Naive thymus-derived CD4-positive, alpha-beta T cell (primary cell): ENCODE measurements around the gene HOXA6. TPM values are rescaled to one million over a fixed set of nuclear protein-coding genes. Genes with fewer than 3 reads are reported as not detected.

Experiments used
- ATAC-seq: fragments of 150-1000 bp; cut with Tn5 transposase; 2 replicates; pipeline ENCODE4 v1.10.0; 2021; ENCODE audit warnings: mild to moderate bottlenecking, moderate library complexity
- CTCF ChIA-PET: fragments of 350-600 bp; sonication (Branson Sonifier 250); formaldehyde crosslinking; loops from one replicate; lab custom pipeline; 2021; ENCODE audit warnings: antibody characterized with exemption; lab: Charles Lee
- POLR2A ChIA-PET: fragments of 350-600 bp; sonication (Branson Sonifier 250); formaldehyde crosslinking; loops from one replicate; lab custom pipeline; 2021; ENCODE audit warnings: antibody characterized with exemption, inconsistent platforms; lab: Charles Lee
- DNase-seq, 9 donors: peaks; one replicate each; pipeline versions ENCODE4 v3.0.0 to v3.0.0-alpha.2; 2020 to 2022; ENCODE audit warnings: mixed read lengths in 1 of 9
- H3K27ac ChIP-seq: one replicate; pipeline ENCODE4 v1.7.0; 2013; ENCODE audit warnings: mild to moderate bottlenecking, low read depth, low read length, moderate library complexity
- H3K27me3 ChIP-seq, 2 donors: one replicate each; pipeline ENCODE4 v1.7.0; 2013; ENCODE audit warnings: low read length in 2 of 2, mild to moderate bottlenecking in 2 of 2, moderate library complexity in 2 of 2; ENCODE audit not compliant: control insufficient read depth in 2 of 2, insufficient read depth in 2 of 2
- H3K36me3 ChIP-seq, 3 experiments: 1 replicate in 2 of 3; 2 replicates in 1 of 3; pipeline ENCODE4 v1.7.0; 2013; ENCODE audit warnings: low read length in 3 of 3, mild to moderate bottlenecking in 3 of 3, moderate library complexity in 1 of 3; ENCODE audit not compliant: insufficient read depth in 3 of 3, control insufficient read depth in 2 of 3
- H3K4me1 ChIP-seq, 2 donors: one replicate each; pipeline ENCODE4 v1.7.0; 2013; ENCODE audit warnings: low read length in 2 of 2, mild to moderate bottlenecking in 2 of 2, moderate library complexity in 1 of 2; ENCODE audit not compliant: control insufficient read depth in 2 of 2, insufficient read depth in 2 of 2
- H3K4me3 ChIP-seq: 2 replicates; pipeline ENCODE4 v1.7.0; 2013; ENCODE audit warnings: mild to moderate bottlenecking, low read length
- H3K9me3 ChIP-seq, 3 experiments: 1 replicate in 2 of 3; 2 replicates in 1 of 3; pipeline ENCODE4 v1.7.0; 2013; ENCODE audit warnings: low read length in 3 of 3; ENCODE audit not compliant: control insufficient read depth in 2 of 3
- H3K27ac Mint-ChIP-seq, 9 donors: one replicate each; pipeline ENCODE4 v1.8.0; 2020 to 2022; ENCODE audit warnings: mixed read lengths in 9 of 9, mild to moderate bottlenecking in 8 of 9, moderate library complexity in 5 of 9, inconsistent platforms in 2 of 9
- H3K27me3 Mint-ChIP-seq, 5 donors: one replicate each; pipeline ENCODE4 v1.8.0; 2021 to 2022; ENCODE audit warnings: mixed read lengths in 5 of 5, mild to moderate bottlenecking in 1 of 5
- H3K36me3 Mint-ChIP-seq, 5 donors: one replicate each; pipeline ENCODE4 v1.8.0; 2020 to 2022; ENCODE audit warnings: mixed read lengths in 5 of 5, mild to moderate bottlenecking in 3 of 5, inconsistent platforms in 1 of 5
- H3K4me1 Mint-ChIP-seq, 7 donors: one replicate each; pipeline ENCODE4 v1.8.0; 2020 to 2022; ENCODE audit warnings: mixed read lengths in 7 of 7, mild to moderate bottlenecking in 3 of 7, inconsistent platforms in 1 of 7
- H3K4me3 Mint-ChIP-seq, 10 donors: one replicate each; pipeline ENCODE4 v1.8.0; 2020 to 2022; ENCODE audit warnings: mild to moderate bottlenecking in 10 of 10, mixed read lengths in 10 of 10, moderate library complexity in 6 of 10, inconsistent platforms in 2 of 10
- H3K9me3 Mint-ChIP-seq, 11 donors: one replicate each; pipeline ENCODE4 v1.8.0; 2020 to 2022; ENCODE audit warnings: mixed read lengths in 11 of 11, mild to moderate bottlenecking in 4 of 11, inconsistent platforms in 1 of 11, moderate library complexity in 1 of 11
- intact Hi-C, 2 donors: fragments of 100-400 bp; cut with micrococcal nuclease; formaldehyde crosslinking; loops; one replicate each; pipeline ENCODE4 v1.15.1; 2023
- polyA plus RNA-seq, 2 donors: library from polyadenylated mRNA; unstranded; fragments of 300-500 nt; fragmentation: Illumina TruSeq; gene quantifications; one replicate each; pipeline ENCODE4 v1.2.3, GENCODE V29; 2021
- total RNA-seq, 6 experiments: library from RNA in 5 of 6; stranded (reverse) in 5 of 6; gene quantifications; 1 replicate in 5 of 6; 2 replicates in 1 of 6; pipeline ENCODE4 v1.2.3 and lab custom pipeline; 2021 to 2026

Gene HOXA6
- total and polyA plus RNA-seq, 7 experiments from 2014 or later = 0.32 to 0.49 TPM; not detected in 5

DNA sequence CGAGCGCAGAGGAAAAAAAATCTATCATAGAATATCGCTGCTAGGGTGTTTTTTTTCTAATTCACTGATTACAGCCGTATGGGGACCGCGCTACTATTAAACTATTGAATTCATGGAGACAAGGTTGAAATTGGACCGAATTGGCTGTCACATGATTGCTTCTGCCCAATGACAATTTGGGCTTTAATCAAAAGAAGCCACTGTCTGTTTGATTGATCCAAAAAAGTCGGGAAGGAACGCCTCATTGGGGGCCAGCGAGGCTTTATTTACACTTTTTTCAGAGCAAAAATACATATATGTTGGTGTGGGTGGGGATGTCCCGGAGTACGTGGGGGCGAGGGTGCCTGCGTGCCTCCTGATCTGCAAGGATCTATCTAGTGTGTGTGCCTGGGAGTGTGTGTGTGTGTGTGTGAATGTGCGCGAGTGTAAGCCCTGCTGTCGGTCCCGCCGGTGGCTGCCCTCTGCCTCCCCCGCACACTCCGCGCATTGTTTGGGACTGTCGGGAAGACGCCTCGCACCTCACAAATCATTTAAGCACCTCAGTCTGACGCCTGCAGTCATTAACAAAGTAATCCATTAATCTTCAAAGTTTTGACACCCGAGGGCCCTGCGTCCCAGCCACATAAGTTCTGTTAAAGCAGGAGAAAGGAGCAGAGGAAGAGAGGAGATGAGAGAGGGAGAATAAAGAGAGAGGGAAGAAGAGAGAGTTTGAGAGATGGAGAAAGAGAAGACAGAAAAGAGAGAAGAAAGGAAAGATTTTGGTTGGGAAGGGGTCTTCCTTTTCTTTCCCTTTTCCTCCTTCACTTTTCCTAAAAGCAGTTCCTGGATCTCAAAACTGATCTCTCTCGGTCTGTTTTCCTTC is 44.8 kb downstream of the HOXA6 start, which contains the start of gene HOXA2:
HOXA2 (minus strand) TSS at position 103 of the 862 bp plus-strand sequence. CDS start 183 bp downstream, outside the sequence.
- intact Hi-C loops = no loop called here
- no peak within 1 kb of the TSS for H3K27ac Mint-ChIP-seq
- DNase-seq = no peak
- Histone ChIP-seq H3K27ac (no peak within 1 kb of the TSS), H3K4me3 (no peak within 1 kb of the TSS), H3K36me3 (no peaks in the 10 kb centered on the region), H3K4me1 (peaks cover 0 to 13% of the 10 kb centered on the region in 2 donors), H3K27me3 (peaks cover 5 to 25% of the 10 kb centered on the region in 2 donors), H3K9me3 (no peaks in the 10 kb centered on the region)
- ChIA-PET CTCF (no interaction called here), POLR2A (no interaction called here)
- ATAC-seq = no peak
- peaks cover 9 to 31% (median 23%) of the 10 kb centered on the region in 7 donors for H3K4me1 Mint-ChIP-seq
- peaks cover 74 to 88% (median 82%) of the 10 kb centered on the region in 5 donors for H3K27me3 Mint-ChIP-seq
- H3K9me3 Mint-ChIP-seq = peaks cover 0 to 8% (median 0%) of the 10 kb centered on the region in 11 donors
- peaks cover 8 to 30% (median 20%) of the 10 kb centered on the region in 5 donors for H3K36me3 Mint-ChIP-seq
- H3K4me3 Mint-ChIP-seq = peak within 1 kb of the TSS in 9 of 10 donors; percentile 11 to 83 (median 60)

DNA sequence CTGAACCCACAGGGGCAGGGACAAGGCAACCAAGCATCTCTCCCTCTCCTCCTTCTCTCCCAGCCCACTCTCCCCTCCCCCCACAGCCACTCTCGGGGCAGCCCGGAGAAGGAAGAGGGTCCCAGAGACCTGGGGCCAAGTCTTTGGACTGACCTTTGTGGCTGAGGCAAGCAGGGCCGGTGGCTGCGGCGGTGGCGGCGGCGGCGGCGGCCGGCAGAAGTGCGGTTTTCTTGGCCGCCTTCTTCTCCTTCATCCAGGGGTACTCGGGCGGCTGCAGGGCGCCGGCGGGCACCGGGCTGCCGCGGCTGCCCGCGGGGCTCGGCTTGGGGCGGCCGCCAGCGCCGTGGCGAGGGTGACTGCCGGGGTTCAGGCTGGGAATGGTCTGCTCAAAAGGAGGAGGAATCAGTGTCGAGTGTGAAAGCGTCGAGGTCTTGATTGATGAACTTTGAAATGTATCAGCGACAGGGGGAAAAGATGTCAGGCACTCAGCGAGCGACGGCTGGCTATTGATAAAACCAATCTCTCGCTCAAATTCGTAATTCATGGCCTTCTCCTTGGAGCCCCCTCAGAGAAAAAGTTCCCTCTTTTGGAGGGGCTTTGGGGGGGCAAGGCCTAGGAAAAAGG is 45.5 kb downstream of the HOXA6 start:
- Histone ChIP-seq H3K4me1 (peaks cover 0 to 19% of the 10 kb centered on the region in 2 donors), H3K27me3 (peaks cover 5 to 25% of the 10 kb centered on the region in 2 donors), H3K27ac (no peak overlapping the region), H3K4me3 (no peak overlapping the region), H3K36me3 (no peaks in the 10 kb centered on the region), H3K9me3 (no peaks in the 10 kb centered on the region)
- ATAC-seq = no peak
- intact Hi-C loops = no loop called here
- H3K4me1 Mint-ChIP-seq = peaks cover 17 to 39% (median 30%) of the 10 kb centered on the region in 7 donors
- peaks cover 0 to 7% (median 0%) of the 10 kb centered on the region in 11 donors for H3K9me3 Mint-ChIP-seq
- no peak overlapping the region for H3K27ac Mint-ChIP-seq
- ChIA-PET POLR2A (no interaction called here), CTCF (no interaction called here)
- peak overlapping the region in 8 of 10 donors; percentile 11 to 75 (median 53) for H3K4me3 Mint-ChIP-seq
- peaks cover 81 to 90% (median 84%) of the 10 kb centered on the region in 5 donors for H3K27me3 Mint-ChIP-seq
- DNase-seq = no peak
- peaks cover 8 to 30% (median 20%) of the 10 kb centered on the region in 5 donors for H3K36me3 Mint-ChIP-seq

DNA sequence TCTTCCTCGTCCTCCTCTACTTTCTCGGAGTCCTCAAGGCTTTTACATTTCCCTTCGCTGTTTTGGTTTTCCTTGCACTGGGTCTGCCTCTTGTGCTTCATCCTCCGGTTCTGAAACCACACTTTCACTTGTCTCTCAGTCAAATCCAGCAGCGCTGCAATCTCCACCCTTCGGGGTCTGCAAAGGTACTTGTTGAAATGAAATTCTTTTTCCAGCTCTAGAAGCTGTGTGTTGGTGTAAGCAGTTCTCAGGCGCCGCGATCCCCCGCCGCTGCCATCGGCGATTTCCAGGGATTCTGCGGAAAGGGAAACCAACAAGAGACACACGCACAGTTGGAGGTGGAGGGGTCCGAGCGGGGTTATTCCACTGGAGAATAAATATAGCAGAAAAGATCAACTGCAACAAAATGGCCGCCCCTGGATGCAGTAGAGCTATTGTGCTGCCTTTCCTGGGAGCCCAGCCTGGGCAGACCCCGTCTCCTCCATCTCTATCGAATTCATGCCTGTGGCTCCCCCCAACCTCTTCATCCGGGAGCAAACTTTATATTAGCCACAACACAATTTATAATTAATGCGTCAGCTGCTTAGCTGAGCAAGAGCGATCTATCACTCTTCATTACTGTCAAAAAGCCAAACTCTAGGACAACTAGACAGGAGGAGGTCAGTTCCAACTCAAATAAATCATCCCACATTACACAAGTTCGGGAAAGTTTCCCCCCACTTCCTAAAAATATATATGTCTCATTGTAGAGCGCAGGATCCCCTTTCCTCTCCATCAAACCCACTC is 46.2 kb downstream of the HOXA6 start:
- H3K4me1 ChIP-seq = peaks cover 0 to 25% of the 10 kb centered on the region in 2 donors
- ChIA-PET POLR2A (no interaction called here), CTCF (no interaction called here)
- intact Hi-C loops = no loop called here
- Mint-ChIP-seq H3K9me3 (peaks cover 0 to 7% (median 0%) of the 10 kb centered on the region in 11 donors), H3K4me3 (peak overlapping the region in 7 of 10 donors; percentile 2 to 61 (median 18)), H3K4me1 (peaks cover 18 to 41% (median 32%) of the 10 kb centered on the region in 7 donors), H3K27ac (no peak overlapping the region), H3K27me3 (peaks cover 82 to 90% (median 89%) of the 10 kb centered on the region in 5 donors), H3K36me3 (peaks cover 8 to 30% (median 20%) of the 10 kb centered on the region in 5 donors)
- H3K27me3 ChIP-seq = peaks cover 5 to 25% of the 10 kb centered on the region in 2 donors
- peaks cover 0 to 1% (median 0%) of the 10 kb centered on the region in 3 experiments for H3K36me3 ChIP-seq
- H3K9me3 ChIP-seq = no peaks in the 10 kb centered on the region
- no peak overlapping the region for H3K27ac ChIP-seq
- ATAC-seq (no peak), DNase-seq (no peak)
- no peak overlapping the region for H3K4me3 ChIP-seq

DNA sequence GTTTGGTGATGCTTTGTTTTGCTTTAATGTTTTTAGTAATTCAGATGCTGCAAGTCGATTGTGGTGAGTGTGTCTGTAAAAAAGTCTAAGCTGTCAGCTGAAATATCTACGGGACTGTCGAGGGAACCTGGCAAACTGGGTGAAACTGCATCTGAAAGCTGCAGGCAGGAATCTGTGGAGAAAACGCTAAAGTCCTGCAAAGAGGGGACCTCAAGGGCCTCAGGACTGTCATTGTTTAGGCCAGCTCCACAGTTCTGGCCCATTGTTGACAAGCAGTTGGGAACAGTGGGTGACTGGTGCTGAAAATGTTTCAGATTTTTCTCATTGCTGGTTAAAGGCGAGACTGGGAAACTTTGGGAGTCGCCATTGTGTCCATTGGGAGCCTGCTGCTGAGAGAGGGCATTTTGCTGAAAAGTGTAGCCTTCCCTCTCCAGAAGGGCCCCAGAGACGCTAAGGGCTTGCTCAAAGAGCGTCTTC is 46.8 kb downstream of the HOXA6 start:
- Histone ChIP-seq H3K36me3 (peaks cover 0 to 5% (median 0%) of the 10 kb centered on the region in 3 experiments), H3K9me3 (no peaks in the 10 kb centered on the region), H3K4me1 (peaks cover 0 to 25% of the 10 kb centered on the region in 2 donors), H3K27ac (no peak overlapping the region), H3K27me3 (peaks cover 5 to 25% of the 10 kb centered on the region in 2 donors), H3K4me3 (no peak overlapping the region)
- Mint-ChIP-seq H3K4me1 (peaks cover 18 to 41% (median 33%) of the 10 kb centered on the region in 7 donors), H3K9me3 (peaks cover 0 to 7% (median 0%) of the 10 kb centered on the region in 11 donors), H3K27ac (no peak overlapping the region), H3K27me3 (peaks cover 79 to 91% (median 86%) of the 10 kb centered on the region in 5 donors), H3K36me3 (peaks cover 8 to 30% (median 20%) of the 10 kb centered on the region in 5 donors), H3K4me3 (no peak overlapping the region)
- ChIA-PET CTCF (no interaction called here), POLR2A (no interaction called here)
- intact Hi-C loops = no loop called here
- DNase-seq = no peak
- no peak for ATAC-seq

DNA sequence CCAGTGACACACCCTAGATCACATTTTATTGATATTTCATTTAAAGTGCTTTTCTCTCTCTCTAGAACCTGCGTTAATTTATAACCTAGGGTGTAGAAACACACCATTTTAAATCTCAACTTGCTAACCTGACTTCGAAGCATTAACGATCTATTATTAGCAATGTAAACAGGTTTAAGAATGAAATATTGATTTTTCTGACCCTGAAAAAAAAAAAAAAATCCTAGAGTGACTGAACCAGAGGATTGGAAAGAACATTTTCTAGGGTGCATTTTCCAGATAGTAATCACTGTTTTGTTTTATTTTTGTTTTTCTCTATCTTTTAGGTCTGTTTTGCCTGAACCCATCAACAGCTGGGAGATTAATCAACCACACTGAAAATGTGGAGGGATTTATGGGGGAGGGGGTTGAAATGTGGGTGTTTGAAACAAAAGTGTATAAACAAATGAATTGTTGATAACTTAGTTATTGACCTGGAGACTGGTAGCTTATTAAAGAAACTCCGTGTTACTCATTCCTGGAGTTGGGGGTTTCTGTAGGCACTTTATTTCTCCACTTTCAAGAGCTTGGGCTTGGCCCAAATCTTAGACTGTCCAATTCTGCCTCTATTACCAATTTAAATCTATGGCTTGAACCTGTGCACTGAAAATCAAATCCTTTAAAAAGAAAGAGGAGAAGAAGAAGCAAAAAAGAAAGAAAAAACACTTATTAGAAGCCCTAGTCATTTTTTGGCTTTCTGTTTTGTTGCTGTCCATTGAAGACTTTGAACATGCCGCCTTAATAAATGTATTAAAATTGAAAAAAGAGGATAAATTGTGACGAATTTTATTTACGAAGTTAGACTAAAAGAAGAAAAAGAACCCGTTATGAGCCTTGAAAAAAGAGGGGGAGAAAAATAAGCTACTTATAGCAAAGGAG is 47.9 kb downstream of the HOXA6 start:
- Histone ChIP-seq H3K27ac (no peak overlapping the region), H3K4me3 (no peak overlapping the region), H3K36me3 (peaks cover 0 to 5% (median 0%) of the 10 kb centered on the region in 3 experiments), H3K4me1 (peaks cover 9 to 30% of the 10 kb centered on the region in 2 donors), H3K9me3 (no peaks in the 10 kb centered on the region), H3K27me3 (peaks cover 5 to 25% of the 10 kb centered on the region in 2 donors)
- H3K36me3 Mint-ChIP-seq = peaks cover 8 to 30% (median 20%) of the 10 kb centered on the region in 5 donors
- H3K4me1 Mint-ChIP-seq = peaks cover 18 to 51% (median 41%) of the 10 kb centered on the region in 7 donors
- intact Hi-C loops = loop anchor here (2.0 to 5.0 kb wide), 6 partner anchors 33 to 722 kb away; partner anchors contain the start of genes HOXA4 (in 1 of the 2), HOXA7 (in 1 of the 2) and SKAP2 (in 1 of the 2)
- H3K27me3 Mint-ChIP-seq = peaks cover 81 to 93% (median 86%) of the 10 kb centered on the region in 5 donors
- peak overlapping the region in 1 of 10 donors; percentile 17 for H3K4me3 Mint-ChIP-seq
- CTCF ChIA-PET = interaction anchor here (0.6 kb wide), 2 partner anchors 20 to 50 kb away, joined by 3 to 4 read pairs; no protein-coding TSS in a partner anchor
- POLR2A ChIA-PET = interaction anchor here (0.6 kb wide), 1 partner anchor 249 kb away, joined by 3 read pairs; no protein-coding TSS in a partner anchor
- DNase-seq = no peak
- ATAC-seq = no peak
- peaks cover 0 to 9% (median 0%) of the 10 kb centered on the region in 11 donors for H3K9me3 Mint-ChIP-seq
- H3K27ac Mint-ChIP-seq = no peak overlapping the region
